Esophagus squamous epithelium (tissue), 4 donors: ENCODE results near the gene FGD6.
"Not testable (repeated sequence)": the region's sequence is repeated elsewhere in the genome, so short reads cannot be mapped to it uniquely, and the experiment has no call there.

Source experiments
- CTCF ChIP-seq, 6 experiments: fragments of 450-650 bp in 4 of 6; fragments of 200-600 bp in 2 of 6; sonication (generic) in 2 of 6; IDR thresholded peaks; one replicate each; pipeline ENCODE4 v1.5.1; 2016 to 2019; ENCODE audit warnings: antibody characterized with exemption in 6 of 6, mild to moderate bottlenecking in 4 of 6, moderate library complexity in 4 of 6
- POLR2A ChIP-seq, 4 donors: fragments of 450-650 bp; IDR thresholded peaks; one replicate each; pipeline ENCODE4 v1.6.1; 2017; ENCODE audit warnings: antibody characterized with exemption in 4 of 4, mild to moderate bottlenecking in 4 of 4, moderate library complexity in 3 of 4

GRCh38 chr12:95196875-95197569 lies 20.2 kb downstream of the FGD6 start:
- not testable (repeated sequence) for TF ChIP-seq CTCF, POLR2A (IDR thresholded peaks at IDR 0.05)
